HG03095 (cell line): Measurements from ENCODE around the gene SELENOW.
"Not testable (repeated sequence)": the region's sequence is repeated elsewhere in the genome, so short reads cannot be mapped to it uniquely, and the experiment has no call there.

Experiments used
- ATAC-seq: cut with Tn5 transposase; IDR thresholded peaks from one replicate; pipeline ENCODE4 v1.9.1; 2021; ENCODE audit warnings: moderate library complexity; ENCODE audit not compliant: unreplicated experiment

SELENOW gene

DNA sequence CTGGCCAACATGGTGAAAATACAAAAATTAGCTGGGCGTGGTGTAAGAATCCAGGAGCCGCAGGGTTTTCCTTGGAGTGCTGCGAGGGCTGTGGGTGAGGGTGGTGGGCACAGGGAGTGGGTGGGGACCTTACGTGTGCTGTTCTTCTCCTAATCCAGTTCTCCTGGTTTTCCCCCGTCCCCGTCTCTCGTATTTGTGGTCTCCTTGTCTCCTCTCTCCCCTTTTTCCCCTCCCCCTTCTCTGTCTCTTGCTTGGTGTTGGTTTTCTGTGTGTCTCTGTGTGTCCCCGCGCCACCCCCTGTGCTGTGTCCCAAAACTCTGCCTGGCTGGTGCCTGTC lies 1.7 kb downstream of the SELENOW start:
- no peak for ATAC-seq

DNA sequence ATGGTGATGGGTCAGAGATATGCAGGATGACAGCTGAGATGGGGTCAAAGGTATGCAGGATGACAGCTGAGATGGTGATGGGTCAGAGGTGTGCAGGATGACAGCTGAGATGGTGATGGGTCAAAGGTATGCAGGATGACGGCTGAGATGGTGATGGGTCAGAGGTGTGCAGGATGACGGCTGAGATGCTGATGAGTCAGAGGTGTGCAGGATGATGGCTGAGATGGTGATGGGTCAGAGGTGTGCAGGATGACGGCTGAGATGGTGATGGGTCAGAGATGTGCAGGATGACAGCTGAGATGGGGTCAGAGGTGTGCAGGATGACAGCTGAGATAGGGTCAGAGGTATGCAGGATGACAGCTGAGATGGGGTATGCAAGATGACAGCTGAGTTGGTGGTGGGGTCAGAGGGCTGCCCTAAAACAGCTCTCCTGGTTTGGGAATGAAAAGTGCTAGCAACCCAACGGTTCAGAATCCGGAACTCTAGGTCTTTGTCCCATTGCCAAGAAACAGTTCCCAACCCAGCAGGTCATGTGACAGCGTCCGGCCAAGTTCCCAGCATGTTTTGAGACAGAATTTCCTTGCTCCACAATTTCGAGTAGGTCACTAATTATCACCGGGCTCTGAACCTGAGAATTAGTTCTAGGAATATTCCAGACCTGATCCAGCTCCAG lies 3.2 kb downstream of the SELENOW start:
- ATAC-seq, result no peak

DNA sequence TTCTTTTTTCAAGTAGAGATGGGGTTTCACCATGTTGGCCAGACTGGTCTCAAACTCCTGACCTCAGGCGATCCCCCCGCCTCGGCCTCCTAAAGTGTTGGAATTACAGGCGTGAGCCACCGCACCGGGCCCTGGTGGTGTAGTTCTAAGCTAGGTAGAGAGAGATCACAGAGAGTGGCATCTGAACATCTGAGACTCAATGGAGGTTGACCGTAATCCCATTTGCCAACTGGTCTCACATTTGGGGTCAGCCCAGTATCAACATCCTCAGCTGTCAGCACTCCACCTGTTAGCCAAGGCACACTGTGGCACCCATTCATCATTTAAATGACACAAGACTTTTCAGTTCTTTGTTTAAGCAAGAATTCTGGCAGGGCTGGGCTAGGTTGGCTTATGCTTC lies 8.1 kb downstream of the SELENOW start:
- no peak for ATAC-seq

DNA sequence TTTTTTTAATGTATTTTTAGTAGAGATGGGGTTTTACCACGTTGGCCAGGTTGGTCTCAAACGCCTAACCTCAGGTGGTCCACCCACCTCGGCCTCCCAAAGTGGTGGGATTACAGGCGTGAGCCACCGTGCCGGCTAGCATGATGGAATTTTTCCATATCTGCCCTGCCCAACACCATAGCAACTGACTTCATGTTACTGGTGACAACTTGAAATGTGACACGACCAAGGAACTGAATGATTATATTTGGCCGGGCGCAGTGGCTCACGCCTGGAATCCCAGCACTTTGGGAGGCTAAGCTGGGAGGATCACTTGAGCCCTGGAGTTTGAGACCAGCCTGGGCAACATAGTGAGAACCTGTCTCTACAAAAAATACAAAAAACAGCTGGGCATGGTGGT lies 8.8 kb downstream of the SELENOW start:
- not testable (repeated sequence) for ATAC-seq

DNA sequence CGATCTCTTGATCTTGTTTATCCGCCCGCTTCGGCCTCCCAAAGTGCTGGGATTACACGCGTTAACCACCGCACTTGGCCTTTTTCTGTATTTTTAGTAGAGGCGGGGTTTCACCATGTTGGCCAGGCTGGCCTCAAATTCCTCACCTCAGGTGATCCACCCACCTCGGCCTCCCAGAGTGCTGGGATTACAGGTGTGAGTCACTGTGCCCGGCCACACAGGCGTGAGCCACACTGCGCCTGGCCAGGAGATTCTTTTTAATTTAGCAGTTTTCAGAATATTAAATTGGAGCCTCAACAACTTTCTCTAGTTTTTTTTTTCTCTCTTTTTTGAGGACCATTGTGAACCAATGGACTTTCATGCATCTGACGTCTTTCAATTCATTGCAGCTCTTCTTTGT lies 11.3 kb downstream of the SELENOW start:
- ATAC-seq, result not testable (repeated sequence)

DNA sequence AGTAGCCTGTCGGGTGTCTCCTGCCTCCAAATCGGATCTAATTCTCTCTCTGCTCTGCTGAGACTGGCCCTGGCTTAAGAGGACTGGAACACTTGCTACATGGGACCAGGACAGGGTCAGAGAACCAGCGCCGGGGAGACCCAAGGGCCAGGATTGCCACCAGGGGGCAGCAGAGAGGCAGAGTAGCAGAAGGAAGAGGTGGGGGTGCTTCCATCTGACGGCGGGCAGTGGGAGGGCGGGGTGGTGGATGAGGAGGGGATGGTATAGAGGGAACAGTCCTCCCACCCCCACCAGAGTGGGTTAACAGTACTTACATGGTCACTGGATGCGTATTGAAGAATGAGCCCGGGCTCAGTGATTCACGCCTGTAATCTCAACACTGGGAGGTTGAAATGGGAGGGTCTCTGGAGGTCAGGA lies 11.9 kb downstream of the SELENOW start:
- no peak for ATAC-seq

DNA sequence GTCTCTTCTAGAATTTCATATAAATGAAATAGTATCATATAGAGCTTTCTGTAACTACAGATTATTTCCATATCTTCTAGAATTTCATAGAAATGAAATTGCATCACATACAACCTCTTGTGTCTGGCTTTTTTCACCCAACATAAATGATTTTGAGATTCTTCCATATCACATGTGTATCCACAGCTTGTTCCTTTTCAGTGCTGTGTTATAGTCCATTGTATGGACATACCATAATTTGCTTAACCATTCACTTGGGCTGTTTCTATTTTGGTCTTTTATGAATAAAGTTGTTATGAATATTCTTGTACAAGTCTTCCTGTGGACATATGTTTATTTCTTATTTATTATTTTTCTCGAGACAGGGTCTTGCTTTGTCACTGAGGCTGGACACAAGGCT lies 14.1 kb downstream of the SELENOW start:
- no peak for ATAC-seq

DNA sequence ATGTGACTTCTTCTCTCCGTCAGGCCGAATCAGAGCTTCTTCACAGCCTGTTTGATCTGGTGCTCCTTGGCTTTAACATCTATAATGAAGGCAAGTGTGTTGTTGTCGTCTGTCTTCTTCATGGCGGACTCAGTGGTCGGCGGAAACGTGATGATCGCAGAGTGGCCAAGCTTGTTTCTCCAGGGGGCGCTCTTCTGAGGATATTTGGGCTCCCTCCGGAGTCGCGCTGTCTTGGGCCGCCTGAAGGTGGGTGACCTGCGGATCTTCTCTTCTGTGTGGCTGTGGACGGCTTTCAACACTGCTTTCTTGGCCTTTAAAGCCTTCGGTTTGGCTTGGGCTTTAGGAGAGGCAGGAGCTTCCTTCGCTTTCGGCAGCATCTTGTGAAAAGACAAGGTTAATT lies 16.0 kb downstream of the SELENOW start:
- ATAC-seq, result no peak

DNA sequence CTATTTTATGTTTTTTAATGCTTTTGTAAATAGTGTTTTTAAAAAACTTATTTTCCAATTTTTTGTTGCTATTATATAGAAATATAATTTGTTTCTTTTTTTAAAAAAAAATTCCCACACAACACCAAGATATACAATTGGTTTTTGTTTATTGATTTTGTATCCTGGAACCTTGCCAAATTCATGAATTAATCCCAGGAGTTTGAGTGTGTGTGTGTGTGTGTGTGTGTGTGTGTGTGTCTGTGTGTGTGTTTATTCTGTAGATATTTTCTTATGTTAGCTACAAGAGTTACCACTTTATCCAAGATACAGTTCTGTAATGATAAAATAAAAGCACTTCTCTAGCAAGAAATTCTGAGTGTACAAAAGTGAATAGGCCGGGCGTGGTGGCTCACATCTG lies 18.3 kb downstream of the SELENOW start:
- ATAC-seq, result no peak

DNA sequence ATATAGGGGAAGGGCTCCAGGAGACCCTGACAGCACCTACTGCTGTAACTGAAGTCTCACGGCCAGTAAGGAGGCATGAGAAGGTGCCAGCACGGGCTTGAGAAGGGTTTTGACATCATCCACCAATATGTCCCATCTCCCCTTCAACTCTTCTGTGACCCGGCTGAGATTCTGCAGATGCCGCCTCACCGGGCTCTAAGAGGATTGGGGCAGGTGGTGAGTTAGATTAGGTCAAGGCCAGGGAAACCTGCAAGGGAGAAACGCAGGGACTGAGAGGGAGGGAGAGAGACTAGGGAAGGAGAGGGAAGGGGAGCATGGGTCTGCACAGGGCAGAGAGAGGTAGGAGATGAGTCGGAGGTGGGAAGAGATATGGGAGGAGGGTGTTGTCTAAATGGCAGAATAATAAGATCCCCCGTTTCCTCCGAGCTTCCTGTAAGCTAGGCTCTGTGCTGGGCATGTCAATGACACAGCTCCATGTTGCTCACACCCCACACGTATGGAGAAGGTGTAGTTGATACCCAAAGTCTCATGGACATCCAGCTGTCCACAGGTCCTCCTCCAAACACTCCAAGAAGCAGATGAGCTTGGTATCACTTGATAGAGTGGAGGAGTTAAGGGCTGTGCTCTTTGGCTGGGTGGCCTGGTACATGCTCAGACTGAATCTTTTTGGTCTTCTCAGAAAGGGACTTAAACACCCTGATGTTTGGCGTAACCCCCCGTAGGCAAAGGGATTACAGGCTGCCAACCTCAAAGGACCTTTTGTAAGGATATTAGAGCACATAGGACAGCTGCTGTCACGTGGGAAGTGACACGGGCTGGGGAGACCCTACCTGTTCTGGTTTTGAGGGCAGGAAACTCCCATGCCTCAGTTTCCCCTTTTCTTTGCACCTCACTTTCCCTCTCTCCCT lies 19.7 kb downstream of the SELENOW start:
- no peak for ATAC-seq

DNA sequence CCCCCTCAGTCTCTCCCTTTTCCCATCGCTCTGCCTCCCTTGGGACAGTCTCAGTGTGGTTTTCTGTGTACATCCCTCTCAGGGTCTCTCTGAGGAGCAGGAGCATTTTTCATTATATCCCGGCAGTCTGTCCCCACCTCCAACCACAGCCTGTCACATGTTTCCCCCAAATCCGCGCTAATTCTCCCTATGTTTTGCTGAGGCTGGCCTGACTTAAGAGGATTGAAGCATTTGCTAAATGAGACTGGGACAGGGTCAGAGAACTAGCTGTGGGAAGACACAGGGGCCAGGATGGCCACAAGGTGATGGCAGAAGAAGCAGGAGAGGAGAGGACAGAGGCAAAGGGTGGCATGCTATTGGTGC lies 20.4 kb downstream of the SELENOW start:
- ATAC-seq, result no peak

DNA sequence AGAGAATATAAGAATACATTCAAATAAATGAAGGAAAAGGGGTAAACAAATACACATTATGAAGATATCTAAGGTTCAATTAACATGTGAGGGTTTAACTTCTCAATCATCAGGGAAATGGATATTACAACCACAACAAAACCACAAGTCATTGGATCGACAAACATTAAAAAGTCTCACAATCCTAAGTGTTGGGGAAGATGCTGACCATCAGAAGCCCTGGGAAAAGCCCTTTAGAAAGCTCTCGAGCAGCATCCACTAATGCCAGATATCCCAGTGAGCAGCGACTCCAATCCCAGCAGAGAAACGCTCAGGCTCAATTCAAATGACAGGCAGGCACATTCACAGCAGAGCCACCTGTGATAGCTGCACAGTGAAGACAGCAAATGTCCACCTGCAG lies 22.8 kb downstream of the SELENOW start:
- no peak for ATAC-seq

DNA sequence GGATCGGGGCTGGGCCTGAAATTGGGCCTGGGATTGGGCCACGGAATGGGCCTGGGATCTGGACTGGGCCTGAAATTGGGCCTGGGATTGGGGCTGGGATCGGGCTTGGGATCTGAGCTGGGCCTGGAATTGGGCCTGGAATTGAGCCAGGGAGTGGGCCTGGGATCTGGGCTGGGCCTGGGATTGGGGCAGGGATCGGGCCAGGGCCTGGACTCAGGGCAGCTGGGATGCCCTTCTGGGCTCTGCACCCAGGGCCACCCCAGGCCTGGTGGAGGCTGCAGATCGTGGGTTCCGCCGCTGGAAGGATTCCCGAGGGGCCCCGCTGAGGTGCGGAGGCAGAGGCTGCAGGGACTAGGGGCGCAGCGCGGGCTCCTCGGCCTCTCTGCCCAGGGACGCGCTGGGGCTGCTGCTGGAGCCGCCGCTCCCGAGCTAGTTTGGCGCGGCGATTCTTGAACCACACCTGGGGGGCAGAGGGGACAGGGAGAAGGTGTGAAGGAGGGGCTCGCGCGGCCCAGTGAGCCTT lies 24.1 kb downstream of the SELENOW start:
- ATAC-seq, result no peak

DNA sequence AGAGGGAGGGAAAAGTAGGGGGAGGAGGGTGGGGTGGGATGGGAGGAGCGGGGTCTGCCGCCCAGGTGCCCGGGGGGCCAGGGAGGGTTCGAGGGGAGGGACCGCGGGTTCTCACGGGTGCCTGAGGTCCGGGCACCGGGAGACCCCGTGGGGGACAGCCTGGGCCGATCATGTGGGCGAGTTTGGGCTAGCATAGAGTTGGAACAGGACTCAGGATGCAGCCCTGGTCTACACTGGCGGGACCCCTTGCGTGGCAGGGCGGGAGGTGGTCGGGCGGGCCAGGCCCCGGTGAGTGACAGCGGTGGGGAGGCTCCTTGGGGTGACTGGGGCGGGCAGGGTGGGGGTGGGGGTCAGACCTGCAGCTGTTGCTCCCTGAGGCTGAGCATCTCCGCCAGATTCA lies 24.6 kb downstream of the SELENOW start:
- ATAC-seq, result not testable (repeated sequence)

DNA sequence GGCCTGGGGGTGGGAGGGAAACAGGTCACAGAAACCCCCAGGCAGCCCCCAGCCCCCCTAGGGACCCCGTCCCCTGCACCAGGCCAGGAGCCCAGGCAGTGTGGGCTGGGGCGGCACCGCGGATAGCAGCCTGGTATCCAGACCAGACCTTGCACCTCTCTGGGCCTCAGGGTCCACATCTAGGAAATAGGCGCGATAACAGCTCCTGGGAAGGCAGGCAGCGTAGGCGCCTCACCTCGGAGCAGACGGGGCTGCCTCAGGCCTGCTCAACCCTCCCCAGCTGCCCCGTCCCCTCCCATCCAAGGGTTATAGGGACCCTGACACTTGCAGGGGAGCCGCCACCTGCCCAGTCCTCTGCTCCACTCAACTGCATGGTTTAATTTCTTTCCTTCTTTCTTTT lies 25.2 kb downstream of the SELENOW start:
- not testable (repeated sequence) for ATAC-seq

DNA sequence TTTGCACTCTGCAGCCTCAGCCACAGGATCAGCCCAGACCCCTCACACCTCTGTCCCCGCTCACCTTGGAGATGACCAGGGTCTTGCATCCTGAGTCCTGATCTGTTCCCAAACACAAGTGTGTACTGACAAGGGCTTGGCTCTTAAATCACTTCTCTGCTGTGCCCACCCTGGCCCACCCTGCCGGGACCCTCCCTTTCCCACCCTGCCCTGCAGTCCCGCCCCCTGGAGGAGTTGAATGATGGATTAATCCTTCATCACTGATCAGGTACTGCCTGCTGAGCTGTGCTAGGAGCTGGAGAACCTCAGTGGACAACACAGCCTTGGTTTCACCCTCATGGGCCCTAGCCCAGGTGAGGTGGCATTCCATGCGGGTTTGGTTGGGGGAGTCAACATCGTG lies 25.9 kb downstream of the SELENOW start, which contains the start of gene TPRX1:
Gene TPRX1 (minus strand): TSS at position 101 of the 400 bp plus-strand sequence. CDS start 12 bp downstream, at position 89.
- not testable (repeated sequence) for ATAC-seq

DNA sequence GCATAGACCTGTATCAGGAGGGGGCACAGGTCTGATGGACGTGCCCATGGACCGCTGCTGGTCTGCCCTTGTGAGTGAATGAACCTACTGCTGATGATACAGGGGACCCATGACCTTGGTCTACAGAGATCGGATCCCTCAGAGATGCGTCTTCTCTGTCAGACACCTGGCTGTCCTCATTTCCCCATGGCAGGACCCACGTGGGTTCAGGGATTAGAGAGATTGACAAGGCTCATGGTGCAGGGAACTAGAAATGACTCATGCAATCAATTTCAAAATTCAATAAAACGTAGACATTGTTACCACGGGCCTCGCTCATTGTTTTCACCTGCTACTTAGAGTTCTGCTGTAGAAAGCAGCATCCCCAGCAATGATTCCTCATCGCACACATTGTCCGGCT lies 26.8 kb downstream of the SELENOW start:
- no peak for ATAC-seq

DNA sequence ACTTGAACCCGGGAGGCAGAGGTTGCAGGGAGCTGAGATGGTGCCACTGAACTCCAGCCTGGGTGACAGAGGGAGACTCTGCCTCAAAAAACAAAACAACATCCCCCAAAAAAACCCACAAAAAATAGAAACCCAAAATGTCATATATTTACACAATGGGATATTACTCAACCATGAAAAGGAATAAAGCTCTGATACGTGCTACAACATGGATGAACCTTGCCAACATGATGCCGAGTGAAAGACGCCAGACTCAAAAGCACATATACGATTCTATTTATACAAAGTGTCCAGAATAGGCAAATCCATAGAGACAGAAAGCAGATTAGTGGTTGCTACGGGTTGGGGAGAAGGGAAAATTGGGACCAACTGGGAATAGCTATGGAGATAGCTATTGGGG lies 27.9 kb downstream of the SELENOW start:
- no peak for ATAC-seq

DNA sequence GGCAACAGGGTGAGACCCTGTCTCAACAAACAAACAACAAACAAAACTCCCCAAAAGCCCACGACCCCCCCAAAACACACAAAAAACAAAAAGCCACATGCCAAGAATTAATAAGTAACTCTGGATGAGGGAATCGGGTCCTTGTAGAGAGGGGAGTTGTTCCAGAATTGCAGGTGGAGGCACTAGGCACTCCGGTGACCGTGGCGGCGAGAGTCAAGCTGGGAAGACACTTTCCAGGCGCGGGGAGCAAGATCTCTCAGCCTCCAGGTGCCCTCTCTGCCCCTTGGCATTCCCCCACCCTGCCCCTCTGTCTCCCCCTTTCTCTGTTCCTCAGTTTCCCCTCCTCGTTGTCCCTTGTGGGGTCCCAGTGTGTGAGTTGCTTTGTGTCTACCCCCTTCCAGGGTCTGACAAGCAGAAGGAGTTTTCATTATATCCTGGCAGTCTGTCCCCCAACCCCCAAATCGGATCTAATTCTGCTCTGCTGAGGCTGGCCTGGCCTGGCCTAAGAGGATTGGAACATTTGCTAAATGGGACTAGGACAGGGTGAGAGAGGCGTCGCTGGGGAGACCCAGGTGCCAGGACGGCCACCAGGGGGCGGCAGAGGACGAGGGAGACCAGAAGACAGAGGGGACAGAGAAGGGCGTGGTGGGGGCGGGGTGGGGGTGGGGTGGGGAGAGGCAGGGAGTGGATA lies 34.9 kb downstream of the SELENOW start:
- ATAC-seq, result no peak

DNA sequence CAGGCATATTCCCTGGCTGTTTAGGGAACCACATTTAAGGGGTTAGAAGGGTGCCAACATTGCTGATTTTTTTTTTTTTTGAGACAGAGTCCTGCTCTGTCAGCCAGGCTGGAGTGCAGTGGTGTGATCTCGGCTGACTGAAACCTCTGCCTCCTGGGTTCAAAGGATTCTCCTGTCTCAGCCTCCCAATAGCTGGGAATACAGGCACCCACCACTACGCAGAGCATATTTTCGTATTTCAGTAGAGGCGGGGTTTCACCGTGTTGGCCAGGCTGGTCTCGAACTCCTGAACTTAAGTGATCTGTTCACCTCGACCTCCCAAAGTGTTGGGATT lies 35.5 kb downstream of the SELENOW start:
- ATAC-seq, result no peak

DNA sequence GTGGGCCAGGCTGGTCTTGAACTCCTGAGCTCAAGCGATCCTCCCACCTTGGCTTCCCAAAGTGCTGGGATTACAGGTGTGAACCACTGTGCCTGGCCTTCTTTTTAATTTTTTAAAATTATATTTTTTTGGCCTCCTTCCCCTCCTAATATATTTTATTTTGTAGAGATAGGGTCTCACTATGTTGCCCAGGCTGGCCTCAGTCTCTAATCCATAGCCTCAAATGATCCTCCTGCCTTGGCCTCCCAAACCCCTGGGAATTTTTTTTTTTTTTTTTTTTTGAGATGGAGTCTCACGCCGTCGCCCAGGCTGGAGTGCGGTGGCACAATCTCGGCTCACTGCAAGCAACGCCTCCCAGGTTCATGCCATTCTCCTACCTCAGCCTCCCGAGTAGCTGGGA lies 37.8 kb downstream of the SELENOW start:
- ATAC-seq, result not testable (repeated sequence)

DNA sequence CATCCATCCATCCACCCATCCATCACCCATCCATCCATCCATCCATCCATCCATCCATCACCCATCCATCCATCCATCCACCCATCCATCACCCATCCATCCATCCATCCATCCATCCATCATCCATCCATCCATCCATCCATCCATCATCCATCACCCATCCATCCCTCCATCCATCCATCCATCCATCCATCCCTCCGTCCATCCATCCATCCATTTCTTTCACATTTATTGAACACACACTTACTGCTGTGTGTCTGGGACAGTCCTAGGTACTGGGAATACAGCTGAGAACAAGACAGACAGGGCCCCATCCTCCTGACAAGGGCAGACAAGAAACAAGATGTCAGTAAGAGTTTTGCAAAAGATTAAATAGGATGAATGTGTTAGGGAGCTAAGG lies 39.7 kb downstream of the SELENOW start:
- ATAC-seq, result not testable (repeated sequence)
